HG03439 (cell line): ENCODE measurements around the gene ZNF101.

ENCODE experiments used
- ATAC-seq: cut with Tn5 transposase; IDR thresholded peaks from one replicate; pipeline ENCODE4 v1.9.1; 2021; ENCODE audit warnings: mild to moderate bottlenecking, moderate library complexity; ENCODE audit not compliant: unreplicated experiment

ZNF101 gene

DNA sequence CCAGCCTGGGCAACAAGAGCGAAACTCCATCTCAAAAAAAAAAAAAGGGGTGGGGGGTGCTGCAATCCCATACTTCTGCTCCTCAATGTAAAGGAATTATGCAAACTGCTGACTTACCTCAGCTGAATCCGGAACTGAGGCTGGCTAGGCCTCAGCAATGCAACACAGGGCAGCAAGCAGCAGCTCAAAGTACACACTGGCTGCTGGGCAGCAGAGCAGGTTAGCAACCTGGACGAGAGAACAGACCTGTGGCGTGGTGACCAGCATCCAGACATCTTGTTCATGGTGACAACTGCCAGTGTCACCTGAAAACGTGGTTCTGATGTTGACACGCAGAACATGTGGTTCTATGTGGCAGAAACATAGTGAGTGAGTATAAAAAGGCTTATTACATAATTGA, 36.2 kb downstream of the ZNF101 start:
- no peak for ATAC-seq

DNA sequence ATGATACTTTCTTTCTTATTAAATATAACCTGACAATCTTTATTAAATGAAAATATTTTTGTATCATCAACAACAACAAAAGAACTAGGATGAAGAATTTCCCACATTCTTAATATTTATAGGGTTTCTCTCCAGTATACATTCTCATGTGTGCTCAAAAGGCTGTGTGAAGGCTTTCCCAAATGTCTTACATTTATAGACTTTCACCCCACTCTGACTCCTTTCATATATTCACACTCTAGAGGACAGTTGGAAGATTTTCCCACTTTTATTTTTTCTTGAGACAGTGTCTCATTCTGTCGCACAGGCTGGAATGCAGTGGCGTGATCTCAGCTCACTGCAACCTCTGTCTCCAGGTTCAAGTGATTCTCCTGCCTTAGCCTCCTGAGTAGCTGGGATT, 41.9 kb downstream of the ZNF101 start:
- no peak for ATAC-seq

DNA sequence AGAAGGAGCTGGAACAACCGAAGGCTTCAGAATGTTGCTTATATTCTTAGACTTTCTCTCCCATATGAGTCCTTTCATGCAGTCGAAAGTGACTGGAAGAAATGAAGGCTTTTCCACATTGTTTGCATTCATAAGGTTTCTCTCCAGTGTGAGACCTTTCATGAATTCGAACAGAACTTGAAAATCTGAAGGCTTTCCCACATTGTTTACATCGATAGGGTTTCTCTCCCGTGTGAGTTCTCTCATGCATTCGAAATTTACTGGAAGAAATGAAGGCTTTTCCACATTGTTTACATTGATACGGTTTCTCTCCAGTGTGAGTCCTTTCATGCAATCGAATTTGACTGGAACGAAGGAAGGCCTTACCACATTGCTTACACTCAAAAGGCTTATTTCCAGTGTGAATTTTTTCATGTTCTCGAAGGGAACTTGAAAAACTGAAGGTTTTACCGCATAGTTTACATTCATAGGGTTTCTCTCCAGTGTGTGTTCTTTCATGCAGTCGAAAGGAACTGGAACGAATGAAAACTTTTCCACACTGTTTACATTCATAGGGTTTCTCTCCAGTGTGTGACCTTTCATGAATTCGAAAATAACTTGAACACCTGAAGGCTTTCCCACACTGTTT, 42.8 kb downstream of the ZNF101 start:
- no peak for ATAC-seq

DNA sequence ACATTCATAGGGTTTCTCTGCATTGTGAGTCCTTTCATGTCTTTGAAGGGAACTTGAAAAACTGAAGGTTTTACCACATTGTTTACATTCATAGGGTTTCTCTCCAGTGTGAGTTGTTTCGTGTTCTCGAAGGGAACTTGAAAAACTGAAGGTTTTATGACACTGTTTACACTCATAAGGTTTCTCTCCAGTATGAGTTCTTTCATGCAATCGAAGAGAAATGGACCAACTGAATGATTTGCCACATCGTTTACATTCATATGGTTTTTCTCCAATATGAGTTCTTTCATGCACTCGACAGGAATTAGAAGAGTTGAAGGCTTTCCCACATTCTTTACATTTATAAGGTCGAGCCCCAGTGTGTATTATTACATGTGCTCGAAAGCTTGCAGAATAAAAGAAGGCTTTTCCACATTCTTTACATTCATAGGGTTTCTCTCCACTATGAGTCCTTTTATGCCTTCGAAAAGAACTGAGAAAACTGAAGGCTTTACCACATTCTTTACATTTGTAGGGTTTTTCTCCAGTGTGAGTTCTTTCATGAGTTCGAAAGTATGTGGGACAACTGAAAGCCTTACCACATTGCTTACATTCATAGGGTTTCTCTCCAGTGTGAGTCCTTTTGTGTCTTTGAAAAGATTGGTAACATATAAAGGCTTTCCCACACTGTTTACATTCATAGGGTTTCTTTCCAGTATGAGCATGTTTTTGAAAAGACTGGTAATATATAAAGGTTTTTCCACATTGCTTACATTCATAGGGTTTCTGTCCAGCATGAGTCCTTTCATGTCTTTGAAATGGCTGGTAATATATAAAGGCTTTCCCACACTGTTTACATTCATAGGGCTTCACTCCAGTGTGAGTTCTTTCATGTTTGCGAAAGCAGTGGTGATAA, 43.5 kb downstream of the ZNF101 start:
- no peak for ATAC-seq

DNA sequence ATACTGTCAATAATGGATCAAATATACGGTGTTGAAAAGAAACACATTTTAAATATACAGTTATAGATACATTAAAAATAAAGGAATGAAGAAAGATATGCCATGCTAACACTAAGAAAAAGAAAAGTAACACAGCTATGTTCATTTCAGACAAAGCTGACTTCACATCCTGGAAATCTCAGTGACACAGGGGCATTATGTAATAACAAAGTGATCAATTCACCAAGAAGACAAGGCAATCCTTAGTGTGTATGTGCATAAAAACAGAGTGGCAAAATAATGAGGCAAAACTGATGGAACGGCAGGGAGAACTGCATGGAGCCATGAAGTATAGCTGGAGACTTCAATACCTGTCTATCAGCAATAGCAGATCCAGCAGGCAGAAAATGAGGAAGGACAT, 51.2 kb downstream of the ZNF101 start:
- no peak for ATAC-seq

DNA sequence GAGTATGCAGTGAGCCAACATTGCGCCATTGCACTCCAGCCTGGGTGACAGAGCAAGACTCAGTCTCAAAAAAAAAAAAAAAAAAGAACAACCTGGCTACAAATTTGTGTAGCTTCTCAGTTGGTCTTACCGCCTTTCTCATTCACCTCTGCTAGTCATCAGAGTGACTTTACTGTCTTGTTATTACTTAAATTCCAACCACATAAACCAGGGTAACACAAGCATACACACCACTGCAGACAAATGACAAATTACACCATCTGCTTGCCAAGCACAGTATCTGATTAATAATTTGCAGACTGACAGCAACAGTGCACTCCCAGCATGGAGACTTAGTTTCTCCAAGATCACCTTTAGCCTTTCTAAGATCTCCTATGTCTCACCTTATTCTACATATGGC, 53.3 kb downstream of the ZNF101 start:
- no peak for ATAC-seq

DNA sequence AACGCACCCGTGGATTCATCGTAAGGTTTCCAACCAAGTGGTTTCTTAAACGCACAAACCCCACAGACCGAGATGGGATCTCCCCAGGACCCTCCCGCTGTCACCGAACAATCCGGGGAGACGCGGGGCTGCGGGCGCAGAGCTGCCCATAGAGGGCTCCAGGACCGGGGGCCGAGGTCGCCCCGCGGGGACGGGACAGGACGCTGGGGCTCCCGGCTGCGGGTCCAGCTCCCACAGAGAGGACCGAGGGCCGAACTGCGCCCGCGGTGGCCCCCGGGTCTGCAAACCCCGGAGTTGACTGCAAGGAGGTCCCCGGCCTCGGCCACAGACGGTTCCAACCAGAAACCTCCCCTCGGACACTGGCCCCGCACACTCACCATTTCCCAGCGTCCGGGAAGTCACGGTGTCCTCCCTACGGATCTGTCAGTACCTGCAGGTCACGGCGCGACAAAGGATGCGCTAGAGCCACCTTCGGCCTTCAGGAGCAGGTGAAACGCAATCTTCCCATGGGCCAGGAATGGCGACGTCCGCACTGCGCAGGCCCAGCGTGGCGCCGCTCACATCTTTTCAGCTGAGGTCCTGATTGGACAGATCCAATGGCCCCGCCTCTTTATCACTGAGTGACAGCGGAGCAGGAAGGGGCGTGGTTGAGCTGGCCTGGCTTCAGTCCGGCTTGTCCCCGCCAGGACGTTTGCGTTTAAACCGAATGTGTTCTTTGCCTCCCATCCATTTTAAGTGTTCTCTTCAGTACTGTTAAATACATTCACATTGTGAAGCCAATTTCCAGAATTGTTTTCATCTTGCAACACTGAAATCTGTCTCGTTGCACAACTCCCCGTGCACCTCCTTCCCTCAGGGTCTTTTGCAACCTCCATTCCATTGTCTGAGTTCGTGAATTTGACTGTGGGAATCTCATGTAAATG, 64.2 kb downstream of the ZNF101 start, which contains the start of gene ZNF14:
Gene ZNF14 (minus strand): TSS at position 534 of the 923 bp plus-strand sequence. CDS start 154 bp downstream, at position 380.
- peak; percentile 99 for ATAC-seq
